DND-41 (cell line): ENCODE results near the gene FANK1.
"Not testable (repeated sequence)": the region's sequence is repeated elsewhere in the genome, so short reads cannot be mapped to it uniquely, and the experiment has no call there.

ENCODE experiments used
- ATAC-seq: fragments of 200-7000 bp; cut with Tn5 transposase; 3 replicates; pipeline ENCODE4 v1.9.1; 2021; ENCODE audit warnings: low read depth; ENCODE audit not compliant: insufficient read depth
- DNase-seq: peaks from one replicate; pipeline ENCODE4 v3.0.0-alpha.2; 2020
- H2AFZ ChIP-seq: 2 replicates; pipeline ENCODE4 v1.6.0; 2012; ENCODE audit warnings: low read depth, low read length
- H3K27ac ChIP-seq: 2 replicates; pipeline ENCODE4 v1.5.1; 2012; ENCODE audit warnings: low read length, inconsistent platforms
- H3K27me3 ChIP-seq: fragments of 200-600 bp; sonication (generic); 2 replicates; pipeline ENCODE4 v1.6.0; 2012; ENCODE audit warnings: low read length, mild to moderate bottlenecking, inconsistent platforms; ENCODE audit not compliant: insufficient read depth, poor library complexity
- H3K36me3 ChIP-seq: 2 replicates; pipeline ENCODE4 v1.5.1; 2012; ENCODE audit warnings: low read length, inconsistent platforms; ENCODE audit not compliant: insufficient read depth
- H3K4me1 ChIP-seq: 2 replicates; pipeline ENCODE4 v1.5.1; 2012; ENCODE audit warnings: mild to moderate bottlenecking, low read length; ENCODE audit not compliant: insufficient read depth
- H3K4me2 ChIP-seq: 2 replicates; pipeline ENCODE4 v1.6.0; 2012; ENCODE audit warnings: mild to moderate bottlenecking, moderate library complexity, low read length, inconsistent platforms; ENCODE audit not compliant: insufficient read depth
- H3K4me3 ChIP-seq, 2 experiments: fragments of 200-600 bp in 1 of 2; shearing (Covaris generic) in 1 of 2; 2 replicates each; pipeline ENCODE4 v1.5.1; 2012 to 2016; ENCODE audit warnings: inconsistent platforms in 2 of 2, low read length in 2 of 2, mild to moderate bottlenecking in 2 of 2, low read depth in 1 of 2, moderate library complexity in 1 of 2
- H3K79me2 ChIP-seq: 2 replicates; pipeline ENCODE4 v1.6.0; 2012; ENCODE audit warnings: low read length, inconsistent platforms; ENCODE audit not compliant: insufficient read depth
- H3K9ac ChIP-seq: 2 replicates; pipeline ENCODE4 v1.6.0; 2012; ENCODE audit warnings: low read depth, mild to moderate bottlenecking, inconsistent platforms, low read length, moderate library complexity
- H3K9me3 ChIP-seq: 2 replicates; pipeline ENCODE4 v1.5.1; 2012; ENCODE audit warnings: low read length, moderate library complexity, mild to moderate bottlenecking, inconsistent platforms; ENCODE audit not compliant: insufficient read depth, severe bottlenecking
- H4K20me1 ChIP-seq: 2 replicates; pipeline ENCODE4 v1.6.0; 2012; ENCODE audit warnings: low read length; ENCODE audit not compliant: insufficient read depth
- EZH2 ChIP-seq: IDR thresholded peaks from 3 replicates; pipeline ENCODE4 v1.6.1; 2012; ENCODE audit warnings: borderline replicate concordance, low read depth, mild to moderate bottlenecking, moderate library complexity, low read length, inconsistent platforms; ENCODE audit not compliant: severe bottlenecking
- TF ChIP-seq, protein P1 (sequence below): IDR thresholded peaks from 2 replicates; pipeline ENCODE4 v1.5.1; 2012; ENCODE audit warnings: borderline replicate concordance, low read length, moderate library complexity, mild to moderate bottlenecking; ENCODE audit not compliant: poor library complexity, severe bottlenecking; ENCODE audit errors: extremely low read depth

The FANK1 gene

DNA sequence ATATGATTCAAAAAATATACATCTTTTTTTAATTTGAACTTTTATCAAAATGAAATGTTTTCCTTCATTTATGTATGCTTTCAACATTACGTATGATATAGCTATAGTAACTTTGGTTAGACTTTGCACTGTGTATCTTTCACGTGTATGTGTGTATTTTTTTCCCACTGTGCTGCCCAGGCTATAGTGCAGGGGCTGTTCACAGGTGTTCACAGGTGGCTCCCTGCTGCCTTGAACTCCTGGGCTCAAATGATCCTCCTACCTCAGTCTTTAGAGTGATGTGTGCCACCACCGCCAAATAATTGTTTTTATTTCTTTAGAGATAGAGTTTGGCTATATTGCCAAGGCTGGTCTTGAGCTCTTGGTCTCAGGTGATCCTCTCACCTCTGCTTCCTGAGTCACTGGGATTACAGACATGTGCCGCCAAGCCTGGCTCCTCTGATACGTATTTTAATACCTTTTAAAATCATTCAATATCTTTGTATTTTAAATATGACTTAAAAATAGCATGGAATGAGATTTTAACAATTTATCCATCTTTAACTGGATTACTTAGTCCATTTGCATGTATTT, 29.0 kb downstream of the FANK1 start:
- Histone ChIP-seq H3K27me3 (no peaks in the 10 kb centered on the region), H3K79me2 (no peaks in the 10 kb centered on the region), H3K9ac (no peak overlapping the region), H2AFZ (no peak overlapping the region), H3K4me3 (no peak overlapping the region), H4K20me1 (no peaks in the 10 kb centered on the region), H3K9me3 (no peaks in the 10 kb centered on the region), H3K36me3 (no peaks in the 10 kb centered on the region), H3K4me1 (no peaks in the 10 kb centered on the region), H3K4me2 (no peak overlapping the region), H3K27ac (no peak overlapping the region)
- DNase-seq (no peak), ATAC-seq (no peak)
- TF ChIP-seq, protein P1, sequence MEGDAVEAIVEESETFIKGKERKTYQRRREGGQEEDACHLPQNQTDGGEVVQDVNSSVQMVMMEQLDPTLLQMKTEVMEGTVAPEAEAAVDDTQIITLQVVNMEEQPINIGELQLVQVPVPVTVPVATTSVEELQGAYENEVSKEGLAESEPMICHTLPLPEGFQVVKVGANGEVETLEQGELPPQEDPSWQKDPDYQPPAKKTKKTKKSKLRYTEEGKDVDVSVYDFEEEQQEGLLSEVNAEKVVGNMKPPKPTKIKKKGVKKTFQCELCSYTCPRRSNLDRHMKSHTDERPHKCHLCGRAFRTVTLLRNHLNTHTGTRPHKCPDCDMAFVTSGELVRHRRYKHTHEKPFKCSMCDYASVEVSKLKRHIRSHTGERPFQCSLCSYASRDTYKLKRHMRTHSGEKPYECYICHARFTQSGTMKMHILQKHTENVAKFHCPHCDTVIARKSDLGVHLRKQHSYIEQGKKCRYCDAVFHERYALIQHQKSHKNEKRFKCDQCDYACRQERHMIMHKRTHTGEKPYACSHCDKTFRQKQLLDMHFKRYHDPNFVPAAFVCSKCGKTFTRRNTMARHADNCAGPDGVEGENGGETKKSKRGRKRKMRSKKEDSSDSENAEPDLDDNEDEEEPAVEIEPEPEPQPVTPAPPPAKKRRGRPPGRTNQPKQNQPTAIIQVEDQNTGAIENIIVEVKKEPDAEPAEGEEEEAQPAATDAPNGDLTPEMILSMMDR = no peak
- no peak for TF ChIP-seq EZH2

DNA sequence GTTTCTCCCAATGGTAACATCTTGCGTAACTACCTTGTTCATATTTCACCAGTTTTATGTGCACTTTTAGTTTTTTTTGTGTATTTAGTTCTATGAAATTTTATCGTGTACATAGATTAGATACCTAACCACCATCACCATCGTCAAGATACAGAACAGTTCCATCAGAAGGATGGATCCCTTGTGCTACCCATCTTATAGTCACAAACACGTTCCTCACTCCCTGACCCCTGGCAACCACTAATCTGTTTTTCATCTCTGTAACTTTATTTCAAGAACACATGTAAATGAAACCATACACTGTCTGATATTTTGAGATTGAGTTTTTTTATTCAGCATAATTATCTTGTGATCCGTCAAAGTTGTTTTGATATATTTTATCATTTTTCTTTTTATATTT, 29.9 kb downstream of the FANK1 start:
- Histone ChIP-seq H3K4me2 (no peak overlapping the region), H3K4me1 (no peaks in the 10 kb centered on the region), H3K79me2 (no peaks in the 10 kb centered on the region), H3K36me3 (no peaks in the 10 kb centered on the region), H2AFZ (no peak overlapping the region), H3K27me3 (no peaks in the 10 kb centered on the region), H3K9ac (no peak overlapping the region), H4K20me1 (no peaks in the 10 kb centered on the region), H3K9me3 (no peaks in the 10 kb centered on the region), H3K27ac (no peak overlapping the region), H3K4me3 (no peak overlapping the region)
- ATAC-seq (no peak), DNase-seq (no peak)
- TF ChIP-seq EZH2 = no peak
- TF ChIP-seq, protein P1 = no peak

DNA sequence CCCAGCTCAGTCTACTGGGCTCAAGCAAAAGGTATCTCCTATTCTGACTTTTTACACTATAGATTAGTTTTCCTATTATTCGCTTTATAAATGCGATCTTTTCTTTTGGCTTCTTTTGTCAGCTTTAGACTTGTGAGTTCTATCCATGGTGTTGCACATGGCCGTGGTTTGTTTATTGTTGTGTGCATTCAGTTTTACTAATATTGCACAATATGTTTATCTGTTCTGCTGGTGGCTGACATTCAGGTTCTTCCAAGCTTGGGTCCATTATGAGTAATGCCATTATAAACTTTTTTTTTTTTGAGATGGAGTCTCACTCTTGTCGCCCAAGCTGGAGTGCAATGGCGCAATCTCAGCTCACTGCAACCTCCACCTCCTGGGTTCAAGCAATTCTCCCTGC, 30.9 kb downstream of the FANK1 start:
- not testable (repeated sequence) for H3K9me3 ChIP-seq, ATAC-seq, H4K20me1 ChIP-seq, H3K4me1 ChIP-seq, H3K79me2 ChIP-seq, H3K27me3 ChIP-seq, H2AFZ ChIP-seq, H3K36me3 ChIP-seq, H3K4me3 ChIP-seq, H3K4me2 ChIP-seq, H3K9ac ChIP-seq, H3K27ac ChIP-seq, DNase-seq

DNA sequence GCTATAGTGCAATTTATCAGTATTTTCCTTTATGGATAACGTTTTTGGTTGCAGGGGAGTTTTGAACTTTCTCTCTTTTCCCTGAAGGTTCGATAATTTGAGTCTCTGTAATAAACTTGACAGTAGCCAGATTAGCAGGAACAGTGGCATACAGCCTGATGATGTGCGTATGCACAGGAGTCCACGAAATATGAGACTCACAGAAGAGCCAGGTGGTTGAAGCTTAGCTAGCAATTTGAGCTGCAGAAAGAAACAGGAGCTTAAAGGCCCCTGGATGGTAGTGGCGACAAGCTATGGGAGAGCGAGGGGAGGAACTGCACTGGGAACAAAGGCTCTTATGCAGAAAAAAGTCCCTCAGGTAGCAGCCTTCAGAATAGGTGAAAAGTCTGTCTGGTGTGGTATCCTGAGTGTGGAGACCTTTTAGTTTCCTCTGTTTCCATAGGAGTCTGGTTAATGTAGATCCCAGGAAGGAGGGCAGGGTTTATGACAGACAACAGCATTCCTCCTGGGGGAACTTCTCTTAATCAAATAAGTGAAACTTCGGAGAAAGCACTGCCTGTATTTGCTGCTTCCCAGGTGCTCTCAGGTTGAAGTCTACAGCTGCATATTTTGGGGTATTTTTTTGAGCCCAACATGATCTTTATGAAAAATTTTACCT, 32.7 kb downstream of the FANK1 start:
- Histone ChIP-seq H3K9me3 (no peaks in the 10 kb centered on the region), H3K4me1 (no peaks in the 10 kb centered on the region), H3K4me3 (no peak overlapping the region), H3K36me3 (no peaks in the 10 kb centered on the region), H3K27me3 (no peaks in the 10 kb centered on the region), H3K4me2 (no peak overlapping the region), H4K20me1 (no peaks in the 10 kb centered on the region), H3K9ac (no peak overlapping the region), H3K79me2 (no peaks in the 10 kb centered on the region), H2AFZ (no peak overlapping the region), H3K27ac (no peak overlapping the region)
- DNase-seq (no peak), ATAC-seq (no peak)
- TF ChIP-seq, protein P1 = no peak
- no peak for TF ChIP-seq EZH2
